ENCODE data around the gene EMP3. TPM values are rescaled to one million over a fixed set of nuclear protein-coding genes. Genes with fewer than 3 reads are reported as not detected.
"Not testable (repeated sequence)": the region's sequence is repeated elsewhere in the genome, so short reads cannot be mapped to it uniquely, and the experiment has no call there.

The EMP3 gene
- polyA plus RNA-seq, 6 donors from 2014 or later: 305 to 450 (median 425) TPM

DNA sequence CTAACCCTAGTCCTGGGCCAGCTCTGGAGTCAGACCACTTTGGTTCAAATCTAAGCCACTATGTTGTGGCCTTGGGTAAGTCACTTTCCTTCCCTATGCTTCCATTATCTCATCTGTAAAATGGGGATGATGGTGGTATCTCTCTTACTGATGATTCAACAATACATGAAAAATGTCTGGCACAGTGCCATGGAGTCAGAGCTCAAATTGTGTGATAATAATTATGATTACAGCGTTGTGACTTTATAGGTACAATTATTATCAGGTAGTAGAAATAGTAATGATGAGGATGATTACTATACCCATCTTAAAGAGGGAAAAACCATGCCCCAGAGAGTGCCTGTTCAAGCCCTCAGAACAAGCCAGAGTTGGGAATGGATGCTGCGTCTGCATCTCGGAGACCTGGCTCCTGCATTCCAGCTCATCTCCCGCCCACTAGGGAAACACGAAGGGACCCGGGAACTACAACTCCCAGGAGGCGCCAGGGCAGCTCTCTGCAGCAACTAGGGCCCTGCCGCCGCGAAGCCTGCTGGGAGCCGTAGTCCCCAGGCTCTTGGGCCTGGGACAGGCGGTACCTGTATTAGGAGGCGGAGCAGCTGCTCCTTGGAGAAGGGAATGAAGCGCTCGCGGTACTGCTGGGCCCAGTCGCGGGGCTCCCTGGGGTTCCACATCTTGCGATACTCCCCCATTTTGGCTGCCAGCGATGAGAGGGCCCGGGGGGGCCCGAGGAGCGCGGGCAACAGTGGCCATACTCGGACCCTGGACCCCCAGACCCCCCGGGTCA is 37.6 kb downstream of the EMP3 start:
- peak overlapping the region; percentile 60 to 98 (median 87) for H3K27ac Mint-ChIP-seq

DNA sequence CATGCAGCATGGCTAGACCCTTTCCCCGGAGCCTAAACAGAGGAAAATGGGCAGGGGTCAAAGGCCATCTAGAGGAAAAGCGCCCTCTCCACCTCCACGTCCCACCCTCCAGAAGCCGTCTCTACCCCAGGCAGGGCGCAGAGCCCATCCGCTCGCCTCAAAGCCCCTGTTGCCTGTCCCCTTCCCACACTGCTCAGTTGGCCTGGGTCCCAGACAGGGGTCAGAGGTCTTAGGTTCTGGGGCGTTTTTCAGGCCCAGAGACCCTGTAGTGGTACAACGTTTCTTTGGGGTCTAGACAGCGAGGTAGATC is 38.1 kb downstream of the EMP3 start:
- peak overlapping the region; percentile 79 to 96 (median 92) for H3K4me3 Mint-ChIP-seq
- H3K36me3 Mint-ChIP-seq: peaks cover 3 to 13% of the 10 kb centered on the region in 2 donors
- H3K27me3 Mint-ChIP-seq: no peaks in the 10 kb centered on the region
- H3K9me3 Mint-ChIP-seq: no peaks in the 10 kb centered on the region
- no peak for ATAC-seq (ENCODE audit: low read depth in 2 of 2)
- DNase-seq: no peak
- peak overlapping the region; percentile 80 to 98 (median 95) for H3K27ac Mint-ChIP-seq
- H3K4me1 Mint-ChIP-seq: peaks cover 16 to 19% (median 17%) of the 10 kb centered on the region in 3 donors

More for the DNA sequence above, 37.6 kb downstream of the EMP3 start:
- Mint-ChIP-seq H3K4me1 (peaks cover 16 to 21% (median 19%) of the 10 kb centered on the region in 3 donors), H3K27me3 (no peaks in the 10 kb centered on the region), H3K4me3 (peak overlapping the region; percentile 79 to 96 (median 92)), H3K36me3 (peaks cover 4 to 17% of the 10 kb centered on the region in 2 donors), H3K9me3 (no peaks in the 10 kb centered on the region)
- DNase-seq: peak; percentile 80
- peak; percentile 52 to 53 for ATAC-seq (ENCODE audit: low read depth in 2 of 2)

DNA sequence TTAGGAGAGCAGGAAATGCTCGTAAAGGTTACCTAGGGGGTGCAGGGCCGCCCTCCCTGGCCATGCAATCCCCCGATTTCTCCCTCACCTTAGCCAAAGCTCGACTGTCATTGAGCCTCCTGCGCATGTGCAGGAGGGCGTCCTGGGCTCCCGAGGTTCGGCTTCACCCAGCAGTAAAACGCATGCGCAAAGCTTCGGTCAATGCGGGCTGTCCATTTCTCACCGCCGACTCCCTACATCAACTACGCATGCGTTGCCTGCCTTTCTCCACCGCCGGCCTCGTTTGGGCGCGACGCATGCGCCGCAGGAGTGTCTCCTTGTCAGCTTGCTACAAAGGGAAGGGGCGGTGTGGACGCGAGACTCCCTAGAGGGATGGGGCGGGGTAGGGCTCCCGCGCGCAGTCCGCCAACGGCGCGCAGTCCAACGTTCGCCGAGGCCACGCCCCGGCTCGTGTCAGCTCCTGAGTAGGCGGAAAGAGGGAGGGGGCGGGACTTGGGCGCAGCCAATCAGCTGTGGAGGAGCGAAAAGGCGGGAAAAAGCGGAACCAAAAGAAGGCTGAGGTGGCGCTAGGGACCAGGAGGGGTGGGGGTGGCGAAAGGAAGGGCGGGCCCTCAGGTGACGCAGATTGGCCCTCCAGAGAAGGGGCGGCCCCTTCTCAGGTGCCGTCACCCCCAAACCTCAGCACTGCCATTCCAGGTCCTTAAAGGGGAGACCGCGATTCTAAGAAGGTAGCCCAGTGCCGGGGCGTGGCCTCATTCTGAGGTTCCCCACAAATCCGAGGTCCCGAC is 38.7 kb downstream of the EMP3 start, which contains the start of the genes SYNGR4 and TMEM143:
Gene SYNGR4 (plus strand): TSS at position 558 of the 788 bp plus-strand sequence. CDS start 1,476 bp downstream, outside the sequence.
Gene TMEM143 (minus strand): TSS at position 131 of the 788 bp plus-strand sequence. CDS start 20 bp downstream, at position 111.
- H3K27ac Mint-ChIP-seq: peak within 1 kb of the TSS; percentile 80 to 98 (median 95)
- H3K9me3 Mint-ChIP-seq: no peaks in the 10 kb centered on the region
- peak within 1 kb of the TSS; percentile 79 to 96 (median 92) for H3K4me3 Mint-ChIP-seq
- peaks cover 0 to 8% of the 10 kb centered on the region in 2 donors for H3K36me3 Mint-ChIP-seq
- H3K4me1 Mint-ChIP-seq: peaks cover 15 to 19% (median 16%) of the 10 kb centered on the region in 3 donors
- H3K27me3 Mint-ChIP-seq: no peaks in the 10 kb centered on the region
- DNase-seq (peak; percentile 99), ATAC-seq (ENCODE audit: low read depth in 2 of 2) (peak; percentile 82 to 84)

DNA sequence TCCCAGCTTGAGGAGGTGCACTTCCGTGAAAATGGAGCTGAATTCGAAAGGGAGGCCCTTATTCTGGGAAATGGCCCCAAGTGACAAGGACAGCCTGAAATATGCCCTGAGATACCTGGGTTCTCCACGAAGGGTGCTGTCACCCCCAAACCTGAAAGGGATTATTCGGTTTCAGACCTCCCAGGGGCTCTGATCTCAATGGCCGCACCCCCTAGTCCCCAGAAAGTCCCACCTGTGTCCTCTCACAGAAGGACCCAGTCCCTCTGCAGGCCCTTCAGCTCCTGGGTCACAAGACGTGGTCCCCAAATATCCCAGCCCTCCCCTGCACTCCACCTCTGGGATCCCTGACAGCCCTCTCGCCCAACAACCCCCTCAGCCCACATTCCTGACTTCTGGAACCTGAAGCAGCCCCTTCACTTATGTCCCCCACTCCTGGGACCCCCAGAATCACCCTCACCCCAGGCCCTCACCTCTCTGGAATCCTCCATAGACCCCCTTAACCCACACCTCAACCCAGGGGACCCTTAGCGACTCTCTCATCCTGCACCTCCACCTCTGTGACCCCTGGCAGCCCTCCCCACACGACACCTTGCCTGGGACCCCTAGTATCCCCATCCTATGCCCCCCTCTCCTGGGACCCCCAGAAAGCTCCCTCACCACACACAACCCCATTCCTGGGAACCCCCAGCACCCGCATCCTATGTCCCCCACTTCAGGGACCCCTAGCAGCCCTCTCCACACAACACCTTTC is 39.4 kb downstream of the EMP3 start:
- Mint-ChIP-seq H3K4me3 (peak overlapping the region; percentile 79 to 96 (median 92)), H3K4me1 (peaks cover 15 to 19% (median 16%) of the 10 kb centered on the region in 3 donors), H3K27me3 (no peaks in the 10 kb centered on the region), H3K27ac (peak overlapping the region; percentile 80 to 98 (median 95)), H3K36me3 (peaks cover 0 to 1% of the 10 kb centered on the region in 2 donors), H3K9me3 (no peaks in the 10 kb centered on the region)
- no peak for DNase-seq
- ATAC-seq (ENCODE audit: low read depth in 2 of 2): no peak

DNA sequence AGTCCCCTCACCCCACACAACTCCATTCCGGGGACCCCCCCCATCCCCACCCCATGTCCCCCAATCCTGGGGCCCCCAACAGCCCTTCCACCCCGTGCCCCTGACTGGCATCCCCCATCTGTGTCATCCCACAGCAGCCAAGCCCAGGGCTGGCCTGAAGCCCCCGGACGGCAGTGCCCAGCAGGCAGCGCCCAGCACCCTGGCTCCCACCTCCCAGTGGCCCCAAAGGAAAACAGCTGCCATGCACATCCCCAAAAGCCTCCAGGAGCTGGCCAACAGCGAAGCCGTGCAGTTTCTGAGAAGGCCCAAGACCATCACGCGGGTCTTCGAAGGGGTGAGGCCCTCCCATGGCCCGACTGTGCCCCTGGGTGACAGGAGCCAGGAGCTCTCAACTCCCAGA is 40.2 kb downstream of the EMP3 start:
- H3K9me3 Mint-ChIP-seq: no peaks in the 10 kb centered on the region
- DNase-seq (no peak), ATAC-seq (ENCODE audit: low read depth in 2 of 2) (no peak)
- peak overlapping the region in 2 of 8 donors; percentile 38 to 80 for H3K4me3 Mint-ChIP-seq
- no peaks in the 10 kb centered on the region for H3K36me3 Mint-ChIP-seq
- peak overlapping the region in 1 of 6 donors; percentile 24 for H3K27ac Mint-ChIP-seq
- H3K4me1 Mint-ChIP-seq: peaks cover 15 to 19% (median 16%) of the 10 kb centered on the region in 3 donors
- no peaks in the 10 kb centered on the region for H3K27me3 Mint-ChIP-seq

- Mint-ChIP-seq H3K4me3 (no peak overlapping the region), H3K4me1 (peaks cover 10 to 16% (median 13%) of the 10 kb centered on the region in 3 donors), H3K36me3 (no peaks in the 10 kb centered on the region), H3K9me3 (no peaks in the 10 kb centered on the region), H3K27me3 (peaks cover 0 to 4% (median 4%) of the 10 kb centered on the region in 3 donors), H3K27ac (no peak overlapping the region)
- no peak for ATAC-seq (ENCODE audit: low read depth in 2 of 2)
- DNase-seq: no peak
Measured at GRCh38 chr19:48367855-48368254, 42.5 kb downstream of the EMP3 start.

- DNase-seq (no peak), ATAC-seq (ENCODE audit: low read depth in 2 of 2) (no peak)
- Mint-ChIP-seq H3K27me3 (peaks cover 0 to 11% (median 7%) of the 10 kb centered on the region in 3 donors), H3K4me3 (no peak overlapping the region), H3K9me3 (no peaks in the 10 kb centered on the region), H3K36me3 (no peaks in the 10 kb centered on the region), H3K27ac (no peak overlapping the region), H3K4me1 (peaks cover 6 to 8% (median 7%) of the 10 kb centered on the region in 3 donors)
Measured at GRCh38 chr19:48368936-48369335, 43.6 kb downstream of the EMP3 start.

GRCh38 chr19:48370955-48371354 is 45.6 kb downstream of the EMP3 start:
- H3K4me3 Mint-ChIP-seq: peak overlapping the region in 1 of 8 donors; percentile 47
- ATAC-seq (ENCODE audit: low read depth in 2 of 2) (no peak), DNase-seq (no peak)
- peaks cover 0 to 11% (median 7%) of the 10 kb centered on the region in 3 donors for H3K27me3 Mint-ChIP-seq
- no peaks in the 10 kb centered on the region for H3K36me3 Mint-ChIP-seq
- no peaks in the 10 kb centered on the region for H3K9me3 Mint-ChIP-seq
- peak overlapping the region in 2 of 6 donors; percentile 81 to 82 for H3K27ac Mint-ChIP-seq
- H3K4me1 Mint-ChIP-seq: no peaks in the 10 kb centered on the region

- no peak for ATAC-seq (ENCODE audit: low read depth in 2 of 2)
- H3K27ac Mint-ChIP-seq: no peak overlapping the region
- H3K9me3 Mint-ChIP-seq: no peaks in the 10 kb centered on the region
- H3K4me3 Mint-ChIP-seq: no peak overlapping the region
- H3K36me3 Mint-ChIP-seq: no peaks in the 10 kb centered on the region
- no peak for DNase-seq
- H3K4me1 Mint-ChIP-seq: no peaks in the 10 kb centered on the region
- H3K27me3 Mint-ChIP-seq: peaks cover 0 to 11% (median 7%) of the 10 kb centered on the region in 3 donors
Measured at GRCh38 chr19:48371367-48371766, 46.0 kb downstream of the EMP3 start.

DNA sequence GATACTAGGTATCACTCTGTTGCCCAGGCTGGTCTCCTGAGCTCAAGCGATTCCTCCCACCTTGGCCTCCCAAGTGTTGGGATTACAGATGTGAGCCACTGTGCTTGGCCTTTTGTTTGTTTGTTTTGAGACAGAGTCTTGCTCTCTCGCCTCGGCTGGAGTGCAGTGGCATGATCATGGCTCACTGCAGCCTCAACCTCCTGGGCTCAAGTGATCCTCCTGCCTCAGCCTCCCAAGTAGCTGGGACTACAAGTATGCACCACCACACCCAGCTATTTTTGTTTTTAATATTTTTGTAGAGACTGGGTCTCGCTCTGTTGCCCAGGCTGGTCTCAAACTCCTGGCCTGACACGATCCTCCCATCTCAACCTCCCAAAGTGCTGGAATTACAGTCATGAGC is 46.4 kb downstream of the EMP3 start:
- not testable (repeated sequence) for H3K27ac Mint-ChIP-seq; ATAC-seq (ENCODE audit: low read depth in 2 of 2); H3K4me3 Mint-ChIP-seq; H3K9me3 Mint-ChIP-seq; H3K36me3 Mint-ChIP-seq; H3K4me1 Mint-ChIP-seq; DNase-seq
- H3K27me3 Mint-ChIP-seq: peaks cover 0 to 11% (median 7%) of the 10 kb centered on the region in 3 donors

DNA sequence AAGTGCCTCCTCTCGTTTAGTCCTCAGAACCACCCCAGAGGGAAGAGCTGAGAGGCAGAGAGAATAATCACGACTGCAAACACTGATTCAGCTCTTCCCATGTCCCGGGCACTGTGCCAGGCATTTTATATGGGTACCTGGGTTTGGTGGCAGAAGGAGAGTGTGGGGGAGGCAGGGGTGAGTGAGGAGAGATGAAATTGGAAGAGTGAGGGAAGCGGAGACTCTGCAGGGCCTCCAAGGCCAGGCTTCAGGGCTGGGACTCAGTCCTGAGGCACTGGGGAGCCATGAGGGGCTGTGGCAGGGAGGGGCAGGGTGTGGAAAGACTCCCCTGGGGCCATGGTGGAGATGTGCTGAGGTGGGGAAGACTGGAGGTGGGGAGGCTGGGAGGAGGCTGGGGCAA is 47.6 kb downstream of the EMP3 start:
- no peak overlapping the region for H3K27ac Mint-ChIP-seq
- H3K4me3 Mint-ChIP-seq: no peak overlapping the region
- ATAC-seq (ENCODE audit: low read depth in 2 of 2) (no peak), DNase-seq (no peak)
- no peaks in the 10 kb centered on the region for H3K4me1 Mint-ChIP-seq
- H3K36me3 Mint-ChIP-seq: no peaks in the 10 kb centered on the region
- H3K9me3 Mint-ChIP-seq: no peaks in the 10 kb centered on the region
- peaks cover 0 to 11% (median 7%) of the 10 kb centered on the region in 3 donors for H3K27me3 Mint-ChIP-seq

- Mint-ChIP-seq H3K36me3 (no peaks in the 10 kb centered on the region), H3K27me3 (peaks cover 0 to 11% (median 7%) of the 10 kb centered on the region in 3 donors), H3K4me3 (no peak overlapping the region), H3K4me1 (no peaks in the 10 kb centered on the region), H3K27ac (no peak overlapping the region), H3K9me3 (no peaks in the 10 kb centered on the region)
- no peak for DNase-seq
- no peak for ATAC-seq (ENCODE audit: low read depth in 2 of 2)
Measured at GRCh38 chr19:48373567-48373966, 48.2 kb downstream of the EMP3 start.

DNA sequence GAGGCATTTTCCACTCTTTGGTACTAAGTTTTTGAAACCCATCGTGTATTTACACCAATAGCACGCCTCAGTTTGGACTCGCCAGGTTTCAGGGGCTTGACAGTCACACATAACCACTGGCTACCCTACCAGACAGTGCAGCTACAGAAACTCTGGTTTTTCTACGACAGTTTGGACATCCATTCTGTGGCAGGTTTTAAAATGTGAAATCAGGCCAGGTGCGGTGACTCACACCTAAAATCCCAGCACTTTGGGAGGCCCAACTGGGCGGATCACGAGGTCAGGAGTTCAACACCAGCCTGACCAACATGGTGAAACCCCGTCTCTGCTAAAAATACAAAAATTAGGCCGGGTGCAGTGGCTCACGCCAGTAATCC is 52.8 kb downstream of the EMP3 start:
- H3K9me3 Mint-ChIP-seq: no peaks in the 10 kb centered on the region
- no peak for DNase-seq
- no peaks in the 10 kb centered on the region for H3K4me1 Mint-ChIP-seq
- H3K4me3 Mint-ChIP-seq: no peak overlapping the region
- H3K27me3 Mint-ChIP-seq: peaks cover 0 to 4% (median under 1%) of the 10 kb centered on the region in 3 donors
- no peaks in the 10 kb centered on the region for H3K36me3 Mint-ChIP-seq
- H3K27ac Mint-ChIP-seq: peak overlapping the region in 1 of 6 donors; percentile 50
- no peak for ATAC-seq (ENCODE audit: low read depth in 2 of 2)
